Neural progenitor cell (in vitro differentiated cells): ENCODE results near the gene ERFL. TPM values are rescaled to one million over a fixed set of nuclear protein-coding genes. Genes with fewer than 3 reads are reported as not detected.
"Not testable (repeated sequence)": the region's sequence is repeated elsewhere in the genome, so short reads cannot be mapped to it uniquely, and the experiment has no call there.

Experiments used
- DNase-seq: peaks from one replicate; pipeline ENCODE4 v3.0.0-alpha.2; 2016; ENCODE audit warnings: low spot score
- H2AFZ ChIP-seq: fragments of 200-600 bp; sonication (generic); replicated peaks from 2 replicates; pipeline ENCODE4 v1.6.1; 2016; ENCODE audit warnings: antibody characterized with exemption
- H3F3A ChIP-seq: fragments of 200-600 bp; sonication (generic); 2 replicates; pipeline ENCODE4 v1.6.1; 2016; ENCODE audit warnings: antibody characterized with exemption, low read depth
- H3K27ac ChIP-seq: fragments of 200-600 bp; sonication (generic); 2 replicates; pipeline ENCODE4 v1.5.1; 2016; ENCODE audit warnings: mild to moderate bottlenecking
- H3K27me3 ChIP-seq: fragments of 200-600 bp; sonication (generic); 2 replicates; pipeline ENCODE4 v1.6.1; 2016; ENCODE audit warnings: mild to moderate bottlenecking, moderate library complexity
- H3K36me3 ChIP-seq: fragments of 200-600 bp; sonication (generic); 2 replicates; pipeline ENCODE4 v1.5.1; 2016
- H3K4me1 ChIP-seq: fragments of 200-600 bp; sonication (generic); 2 replicates; pipeline ENCODE4 v1.6.1; 2016; ENCODE audit warnings: mixed run types
- H3K4me2 ChIP-seq: fragments of 200-600 bp; sonication (generic); 2 replicates; pipeline ENCODE4 v1.6.1; 2016
- H3K4me3 ChIP-seq: fragments of 200-600 bp; sonication (generic); 2 replicates; pipeline ENCODE4 v1.5.1; 2016
- H3K79me2 ChIP-seq: fragments of 200-600 bp; sonication (generic); 2 replicates; pipeline ENCODE4 v1.6.1; 2016; ENCODE audit warnings: low read depth
- H3K9ac ChIP-seq: fragments of 200-600 bp; sonication (generic); 2 replicates; pipeline ENCODE4 v1.6.1; 2016
- H3K9me3 ChIP-seq: fragments of 200-600 bp; sonication (generic); 2 replicates; pipeline ENCODE4 v1.5.1; 2016; ENCODE audit warnings: low read depth
- H4K20me1 ChIP-seq: fragments of 200-600 bp; sonication (generic); 2 replicates; pipeline ENCODE4 v1.6.1; 2016; ENCODE audit warnings: low read depth
- H3K27ac Mint-ChIP-seq: 3 replicates; pipeline ENCODE4 v1.8.0; 2021; ENCODE audit warnings: mixed read lengths
- H3K27me3 Mint-ChIP-seq: 2 replicates; pipeline ENCODE4 v1.8.0; 2022; ENCODE audit warnings: low read depth, mild to moderate bottlenecking, inconsistent platforms, moderate library complexity, mixed read lengths; ENCODE audit not compliant: insufficient read depth
- H3K36me3 Mint-ChIP-seq: 3 replicates; pipeline ENCODE4 v1.8.0; 2021; ENCODE audit warnings: mixed read lengths
- H3K4me1 Mint-ChIP-seq: 3 replicates; pipeline ENCODE4 v1.8.0; 2021; ENCODE audit warnings: mixed read lengths
- H3K4me3 Mint-ChIP-seq: 3 replicates; pipeline ENCODE4 v1.8.0; 2021; ENCODE audit warnings: mild to moderate bottlenecking, moderate library complexity, mixed read lengths
- H3K9me3 Mint-ChIP-seq: 3 replicates; pipeline ENCODE4 v1.8.0; 2020; ENCODE audit warnings: mixed read lengths
- EZH2 ChIP-seq: fragments of 200-600 bp; sonication (generic); IDR thresholded peaks from 2 replicates; pipeline ENCODE4 v1.6.1; 2017; ENCODE audit warnings: antibody characterized with exemption, mild to moderate bottlenecking, moderate library complexity
- EZH2phosphoT487 ChIP-seq: fragments of 200-600 bp; sonication (generic); IDR thresholded peaks from 2 replicates; pipeline ENCODE4 v1.6.1; 2017; ENCODE audit warnings: antibody characterized with exemption
- total RNA-seq: library from RNA; depleted of rRNA; stranded (reverse); fragments of >200 nt; gene quantifications from 2 replicates; pipeline ENCODE4 v1.2.3, GENCODE V29; 2015; ENCODE audit warnings: low replicate concordance
- TF ChIP-seq, protein P1 (sequence below): fragments of 200-600 bp; sonication (generic); IDR thresholded peaks from 2 replicates; pipeline ENCODE4 v1.5.1; 2017; ENCODE audit warnings: antibody characterized with exemption, mild to moderate bottlenecking

Gene ERFL
- total RNA-seq, 1 donor from 2014 or later, result 0.65 TPM

DNA sequence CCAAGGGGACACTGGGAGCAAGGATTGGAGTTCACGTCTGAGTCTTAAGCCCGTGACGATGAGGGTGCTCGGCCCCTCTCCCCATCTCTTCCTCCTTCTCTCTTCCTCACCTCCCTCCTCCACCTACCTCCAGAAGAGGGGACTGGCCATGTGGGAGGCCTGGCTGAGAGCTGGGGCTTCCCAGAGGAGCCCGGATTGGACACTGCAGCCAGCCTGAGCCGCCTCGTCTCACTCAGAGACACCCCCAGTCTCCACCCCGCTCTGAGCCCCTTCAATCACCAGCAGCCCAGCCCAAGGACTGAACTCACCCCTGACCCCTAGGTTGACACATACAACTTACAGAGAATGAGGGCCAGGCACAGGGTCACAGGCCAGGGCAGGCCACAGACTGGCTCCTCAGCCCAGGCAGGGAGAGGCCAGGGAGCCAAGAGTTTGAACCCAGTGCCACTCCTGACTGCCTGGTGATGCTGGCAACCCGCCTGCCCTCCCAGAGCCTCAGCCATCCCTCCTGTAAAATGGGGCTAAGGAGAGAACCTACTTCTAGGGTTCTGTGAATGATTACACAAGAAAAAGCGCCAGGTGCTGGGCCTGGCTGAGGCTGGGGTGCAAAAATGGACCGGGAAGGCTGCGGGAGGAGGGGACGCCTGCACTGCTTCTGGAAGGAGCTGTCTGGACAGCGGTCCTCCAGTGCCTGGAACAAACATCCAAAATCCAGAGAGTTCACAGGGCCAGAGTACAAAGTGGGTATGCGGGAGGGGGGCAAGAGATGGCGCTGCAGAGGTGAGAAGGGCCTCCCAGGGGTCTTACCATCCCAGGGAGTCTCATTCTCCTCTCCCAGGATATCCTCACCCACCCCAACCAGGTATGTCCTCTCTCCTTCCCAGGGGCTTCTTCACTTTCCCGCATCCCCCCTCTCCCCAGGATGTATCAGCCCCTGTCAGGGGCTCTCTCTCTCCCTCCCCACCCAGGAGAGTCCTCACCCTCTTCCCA lies 50.0 kb downstream of the ERFL start:
- no peak overlapping the region for H3K27ac ChIP-seq
- peaks cover 18% of the 10 kb centered on the region for H3F3A ChIP-seq
- Mint-ChIP-seq H3K27ac (no peak overlapping the region), H3K9me3 (no peaks in the 10 kb centered on the region), H3K4me3 (no peak overlapping the region), H3K27me3 (peaks cover 26% of the 10 kb centered on the region), H3K4me1 (peaks cover 7% of the 10 kb centered on the region), H3K36me3 (no peaks in the 10 kb centered on the region)
- TF ChIP-seq EZH2phosphoT487, result no peak
- TF ChIP-seq, protein P1, sequence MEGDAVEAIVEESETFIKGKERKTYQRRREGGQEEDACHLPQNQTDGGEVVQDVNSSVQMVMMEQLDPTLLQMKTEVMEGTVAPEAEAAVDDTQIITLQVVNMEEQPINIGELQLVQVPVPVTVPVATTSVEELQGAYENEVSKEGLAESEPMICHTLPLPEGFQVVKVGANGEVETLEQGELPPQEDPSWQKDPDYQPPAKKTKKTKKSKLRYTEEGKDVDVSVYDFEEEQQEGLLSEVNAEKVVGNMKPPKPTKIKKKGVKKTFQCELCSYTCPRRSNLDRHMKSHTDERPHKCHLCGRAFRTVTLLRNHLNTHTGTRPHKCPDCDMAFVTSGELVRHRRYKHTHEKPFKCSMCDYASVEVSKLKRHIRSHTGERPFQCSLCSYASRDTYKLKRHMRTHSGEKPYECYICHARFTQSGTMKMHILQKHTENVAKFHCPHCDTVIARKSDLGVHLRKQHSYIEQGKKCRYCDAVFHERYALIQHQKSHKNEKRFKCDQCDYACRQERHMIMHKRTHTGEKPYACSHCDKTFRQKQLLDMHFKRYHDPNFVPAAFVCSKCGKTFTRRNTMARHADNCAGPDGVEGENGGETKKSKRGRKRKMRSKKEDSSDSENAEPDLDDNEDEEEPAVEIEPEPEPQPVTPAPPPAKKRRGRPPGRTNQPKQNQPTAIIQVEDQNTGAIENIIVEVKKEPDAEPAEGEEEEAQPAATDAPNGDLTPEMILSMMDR, result no peak
- no peak for TF ChIP-seq EZH2
- no peaks in the 10 kb centered on the region for H3K36me3 ChIP-seq
- peaks cover 4% of the 10 kb centered on the region for H4K20me1 ChIP-seq
- no peak overlapping the region for H3K4me2 ChIP-seq
- no peaks in the 10 kb centered on the region for H3K4me1 ChIP-seq
- no peak overlapping the region for H2AFZ ChIP-seq
- H3K27me3 ChIP-seq, result peaks cover 47% of the 10 kb centered on the region
- no peak overlapping the region for H3K4me3 ChIP-seq
- DNase-seq, result no peak
- H3K9me3 ChIP-seq, result no peaks in the 10 kb centered on the region
- no peaks in the 10 kb centered on the region for H3K79me2 ChIP-seq
- H3K9ac ChIP-seq, result peak overlapping the region; percentile 9

DNA sequence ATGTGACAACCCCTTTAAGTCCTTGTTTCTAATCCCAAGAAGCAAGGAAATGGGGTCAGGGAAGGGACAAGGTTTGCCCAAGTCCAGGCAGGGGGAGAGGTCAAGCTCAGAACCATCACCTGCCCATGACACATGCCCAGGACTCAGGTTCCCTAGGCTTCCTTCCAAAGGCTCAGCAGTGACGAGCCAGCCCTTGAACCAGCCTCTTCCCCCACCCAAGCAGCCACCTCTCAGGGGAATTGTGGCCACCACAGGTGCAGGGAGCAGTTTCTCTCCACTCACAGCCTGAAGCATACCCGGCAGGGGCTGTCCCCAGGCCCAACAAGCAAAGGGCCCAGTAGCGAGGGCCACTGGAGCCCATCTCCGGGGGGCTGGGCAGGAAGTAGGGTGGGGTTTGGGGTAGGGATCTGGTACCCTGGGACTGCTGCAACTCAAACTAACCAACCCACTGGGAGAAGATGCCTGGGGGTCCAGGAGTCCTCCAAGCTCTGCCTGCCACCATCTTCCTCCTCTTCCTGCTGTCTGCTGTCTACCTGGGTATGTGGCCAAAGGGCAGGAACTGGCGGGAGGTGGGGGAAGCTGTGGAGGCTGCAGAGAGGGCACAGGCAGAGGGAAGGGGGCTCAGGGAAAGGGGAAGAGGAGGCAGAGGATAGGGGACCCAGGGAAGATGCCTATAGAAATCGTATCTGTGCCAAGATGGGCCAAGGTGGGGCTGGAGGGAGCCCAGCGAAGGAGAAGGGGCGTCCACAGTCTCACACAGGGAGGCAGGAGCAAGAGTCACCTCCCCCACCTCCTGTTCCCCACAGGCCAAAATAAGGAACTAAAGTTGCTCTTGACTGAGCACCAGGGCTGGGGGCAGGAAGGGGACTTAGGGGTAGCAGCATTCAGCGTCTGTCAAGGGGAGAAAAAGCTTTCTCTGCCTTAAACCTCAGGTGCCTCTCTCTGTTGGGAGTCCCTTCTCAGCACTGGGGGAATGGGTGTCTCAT lies 51.1 kb downstream of the ERFL start, which contains the start of gene CD79A:
Gene CD79A (plus strand): TSS at position 433 of the 986 bp plus-strand sequence. CDS start 26 bp downstream, at position 459.
- H3K27me3 ChIP-seq, result peaks cover 37% of the 10 kb centered on the region
- H3K4me3 Mint-ChIP-seq, result no peak within 1 kb of the TSS
- H2AFZ ChIP-seq, result no peak within 1 kb of the TSS
- no peak for DNase-seq
- TF ChIP-seq EZH2phosphoT487 (no peak), EZH2 (no peak)
- TF ChIP-seq, protein P1, result no peak
- no peaks in the 10 kb centered on the region for H3K36me3 Mint-ChIP-seq
- H3K27me3 Mint-ChIP-seq, result peaks cover 20% of the 10 kb centered on the region
- no peaks in the 10 kb centered on the region for H3K4me1 ChIP-seq
- H3K27ac Mint-ChIP-seq, result no peak within 1 kb of the TSS
- no peak within 1 kb of the TSS for H3K4me3 ChIP-seq
- peaks cover 15% of the 10 kb centered on the region for H4K20me1 ChIP-seq
- H3K4me1 Mint-ChIP-seq, result peaks cover 1% of the 10 kb centered on the region
- no peaks in the 10 kb centered on the region for H3K9me3 Mint-ChIP-seq
- H3K9me3 ChIP-seq, result no peaks in the 10 kb centered on the region
- no peaks in the 10 kb centered on the region for H3K79me2 ChIP-seq
- H3K9ac ChIP-seq, result no peak within 1 kb of the TSS
- no peaks in the 10 kb centered on the region for H3K36me3 ChIP-seq
- no peak within 1 kb of the TSS for H3K4me2 ChIP-seq
- no peak within 1 kb of the TSS for H3K27ac ChIP-seq
- H3F3A ChIP-seq, result peaks cover 18% of the 10 kb centered on the region

DNA sequence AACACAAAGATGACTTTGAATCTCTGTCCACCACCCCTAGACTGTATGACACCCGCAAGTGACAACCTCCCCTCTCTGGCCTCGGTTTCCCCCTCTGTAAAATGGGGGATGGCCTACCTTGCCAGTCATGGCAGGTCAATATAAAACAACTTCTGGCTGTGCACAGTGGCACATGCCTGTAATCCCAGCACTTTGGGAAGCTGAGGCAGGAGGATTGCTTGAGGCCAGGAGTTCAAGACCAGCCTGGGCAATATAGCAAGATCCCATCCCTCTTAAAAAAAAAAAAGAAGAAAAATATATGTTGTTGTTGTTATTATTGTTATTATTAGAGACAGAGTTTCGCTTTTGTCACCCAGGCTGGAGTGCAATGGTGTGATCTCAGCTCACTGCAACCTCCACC lies 52.3 kb downstream of the ERFL start:
- DNase-seq, H3K4me3 Mint-ChIP-seq, H3K4me1 Mint-ChIP-seq: not testable (repeated sequence)

More for the DNA sequence above, 52.3 kb downstream of the ERFL start:
- not testable (repeated sequence) for H3K36me3 ChIP-seq, H3K27ac ChIP-seq, H3K9ac ChIP-seq, H3K9me3 ChIP-seq, H3K79me2 ChIP-seq, H3K27ac Mint-ChIP-seq, H2AFZ ChIP-seq, H3K9me3 Mint-ChIP-seq, H3K36me3 Mint-ChIP-seq, H3K4me2 ChIP-seq, H3K4me1 ChIP-seq, H3K4me3 ChIP-seq
- Histone ChIP-seq H3F3A (peaks cover 26% of the 10 kb centered on the region), H3K27me3 (peaks cover 25% of the 10 kb centered on the region), H4K20me1 (peaks cover 27% of the 10 kb centered on the region)
- H3K27me3 Mint-ChIP-seq, result peaks cover 12% of the 10 kb centered on the region
